Measurements from ENCODE around the gene POLR2E. TPM values are rescaled to one million over a fixed set of nuclear protein-coding genes. Genes with fewer than 3 reads are reported as not detected.
A peak's percentile ranks its signal among the peaks of the same experiment; 100 is the strongest.

POLR2E gene
- total and polyA plus RNA-seq, 2 donors (not counting 1 experiment from before 2014, with no cell fraction given) = 103 to 121 TPM

DNA sequence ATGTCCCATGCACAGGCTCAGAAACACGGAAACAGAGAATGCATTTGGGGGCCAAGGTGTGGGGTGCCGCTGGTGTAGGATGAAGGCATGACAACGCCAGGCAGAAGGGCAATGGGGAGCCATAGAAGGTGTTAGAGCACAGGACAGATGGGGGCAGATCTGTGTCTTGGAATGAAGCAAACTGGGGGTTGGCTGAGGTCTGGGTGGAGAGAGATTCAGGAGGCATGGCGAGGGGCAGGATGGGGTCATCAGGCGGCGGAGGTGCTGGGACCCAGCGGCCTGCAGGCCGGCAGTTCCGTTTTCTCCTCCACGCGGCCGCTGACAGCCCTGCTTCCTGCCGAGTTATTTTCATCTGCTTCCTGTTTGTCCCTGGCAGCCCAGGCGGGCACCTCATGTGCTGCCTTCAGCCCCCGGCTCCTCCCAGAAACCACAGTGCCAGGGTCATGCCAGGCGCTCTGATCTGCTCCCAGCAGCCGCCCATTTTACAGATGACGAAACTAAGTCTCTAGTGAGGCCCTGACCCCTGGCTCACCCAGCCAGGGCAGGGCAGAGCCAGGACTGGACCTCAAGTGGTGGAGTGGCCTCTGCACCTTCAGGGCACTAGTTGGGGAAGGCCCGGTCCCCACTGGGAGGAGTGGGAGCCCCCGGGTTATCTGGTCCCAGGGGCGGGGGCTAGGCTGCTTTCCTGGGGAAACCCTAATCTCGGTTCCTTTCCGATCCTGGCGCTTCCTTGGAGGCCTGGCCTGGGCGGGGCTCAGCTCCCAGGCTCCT lies 26.0 kb downstream of the POLR2E start:
- Mint-ChIP-seq H3K27me3 (no peaks in the 10 kb centered on the region), H3K9me3 (ENCODE audit: insufficient read depth) (no peaks in the 10 kb centered on the region), H3K4me3 (peak overlapping the region; percentile 96), H3K27ac (peak overlapping the region; percentile 97), H3K4me1 (peaks cover 52% of the 10 kb centered on the region)
- H4K20me1 ChIP-seq (ENCODE audit: control insufficient read depth, insufficient read depth, low read length, poor library complexity, severe bottlenecking) = peaks cover 81% of the 10 kb centered on the region
- peak overlapping the region; percentile 77 to 87 for H3K27ac ChIP-seq (ENCODE audit: low read length in 2 of 2)
- H3K36me3 ChIP-seq (replicated peaks in 1 of 2; ENCODE audit: control extremely low read depth in 1 of 2, control insufficient read depth in 1 of 2, extremely low read depth in 1 of 2, insufficient read depth in 2 of 2, low read length in 1 of 2) = peaks cover 0 to 51% of the 10 kb centered on the region in 2 experiments
- WGBS (ENCODE audit: insufficient coverage) = 13% methylated on average over 25 of the region's 25 CpGs
- H3K79me2 ChIP-seq (ENCODE audit: control insufficient read depth, insufficient read depth, low read length) = peaks cover 72% of the 10 kb centered on the region
- ATAC-seq (ENCODE audit: low read depth) (peak; percentile 50), DNase-seq (peak; percentile 85)
- H3K4me1 ChIP-seq (ENCODE audit: control insufficient read depth in 2 of 2, insufficient read depth in 2 of 2, low read length in 2 of 2) = peaks cover 66 to 83% of the 10 kb centered on the region in 2 donors
- no peak overlapping the region for H2AFZ ChIP-seq (ENCODE audit: insufficient read depth, low read depth, low read length, poor library complexity, severe bottlenecking)
- ChIA-PET CTCF (interaction anchor here (0.6 to 5.2 kb wide), 4 partner anchors 7 to 233 kb away, joined by 3 to 56 read pairs (median 6); no protein-coding TSS in a partner anchor), POLR2A (interaction anchor here (0.6 to 6.3 kb wide), 10 partner anchors 7 to 200 kb away, joined by 3 to 97 read pairs (median 10); partner anchors contain the start of genes CIRBP, CNN2, GPX4 and RNU6-2)
- peak overlapping the region; percentile 65 to 99 (median 90) for H3K4me3 ChIP-seq (ENCODE audit: control extremely low read depth in 1 of 5, extremely low read depth in 1 of 5, insufficient read depth in 1 of 5, low read depth in 2 of 5, low read length in 4 of 5)
- intact Hi-C loops (cut with micrococcal nuclease) = loop anchor here (1.0 to 10.0 kb wide), 6 partner anchors 8 to 144 kb away; partner anchors contain the start of genes ARID3A, GPX4, RNU6-2 and TMEM259
- peak overlapping the region; percentile 91 for H3K4me2 ChIP-seq (replicated peaks; ENCODE audit: low read depth, low read length, poor library complexity, severe bottlenecking)
- H3K9me3 ChIP-seq (ENCODE audit: control extremely low read depth in 1 of 3, control insufficient read depth in 2 of 3, insufficient read depth in 1 of 3, low read length in 2 of 3) = peaks cover 0 to 2% (median 0%) of the 10 kb centered on the region in 3 donors
- TF ChIP-seq, protein P1, sequence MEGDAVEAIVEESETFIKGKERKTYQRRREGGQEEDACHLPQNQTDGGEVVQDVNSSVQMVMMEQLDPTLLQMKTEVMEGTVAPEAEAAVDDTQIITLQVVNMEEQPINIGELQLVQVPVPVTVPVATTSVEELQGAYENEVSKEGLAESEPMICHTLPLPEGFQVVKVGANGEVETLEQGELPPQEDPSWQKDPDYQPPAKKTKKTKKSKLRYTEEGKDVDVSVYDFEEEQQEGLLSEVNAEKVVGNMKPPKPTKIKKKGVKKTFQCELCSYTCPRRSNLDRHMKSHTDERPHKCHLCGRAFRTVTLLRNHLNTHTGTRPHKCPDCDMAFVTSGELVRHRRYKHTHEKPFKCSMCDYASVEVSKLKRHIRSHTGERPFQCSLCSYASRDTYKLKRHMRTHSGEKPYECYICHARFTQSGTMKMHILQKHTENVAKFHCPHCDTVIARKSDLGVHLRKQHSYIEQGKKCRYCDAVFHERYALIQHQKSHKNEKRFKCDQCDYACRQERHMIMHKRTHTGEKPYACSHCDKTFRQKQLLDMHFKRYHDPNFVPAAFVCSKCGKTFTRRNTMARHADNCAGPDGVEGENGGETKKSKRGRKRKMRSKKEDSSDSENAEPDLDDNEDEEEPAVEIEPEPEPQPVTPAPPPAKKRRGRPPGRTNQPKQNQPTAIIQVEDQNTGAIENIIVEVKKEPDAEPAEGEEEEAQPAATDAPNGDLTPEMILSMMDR (IDR thresholded peaks at IDR 0.05) = no peak
- TF ChIP-seq EZH2 (IDR thresholded peaks at IDR 0.05; ENCODE audit: borderline replicate concordance, insufficient read depth, low read depth, low read length, poor library complexity, severe bottlenecking) = no peak
- H3K27me3 ChIP-seq (replicated peaks in 1 of 4; ENCODE audit: control extremely low read depth in 1 of 4, control insufficient read depth in 3 of 4, insufficient read depth in 4 of 4, low read length in 3 of 4) = no peaks in the 10 kb centered on the region
- peak overlapping the region; percentile 94 for H3K9ac ChIP-seq (ENCODE audit: low read length)

All from B cell (primary cell).